NOMO-1 treated with DMSO at 0.1 percent for 48 hours (cell line): Measurements from ENCODE around the gene ZNF672.
"Not testable (repeated sequence)": the region's sequence is repeated elsewhere in the genome, so short reads cannot be mapped to it uniquely, and the experiment has no call there.

Source experiments
- DNase-seq: peaks from one replicate; lab custom pipeline; 2025; ENCODE audit not compliant: unreplicated experiment; lab: John Stamatoyannopoulos, UW

Gene ZNF672

GRCh38 chr1:248884632-248885295 is 46.7 kb downstream of the ZNF672 start:
- no peak for DNase-seq

DNA sequence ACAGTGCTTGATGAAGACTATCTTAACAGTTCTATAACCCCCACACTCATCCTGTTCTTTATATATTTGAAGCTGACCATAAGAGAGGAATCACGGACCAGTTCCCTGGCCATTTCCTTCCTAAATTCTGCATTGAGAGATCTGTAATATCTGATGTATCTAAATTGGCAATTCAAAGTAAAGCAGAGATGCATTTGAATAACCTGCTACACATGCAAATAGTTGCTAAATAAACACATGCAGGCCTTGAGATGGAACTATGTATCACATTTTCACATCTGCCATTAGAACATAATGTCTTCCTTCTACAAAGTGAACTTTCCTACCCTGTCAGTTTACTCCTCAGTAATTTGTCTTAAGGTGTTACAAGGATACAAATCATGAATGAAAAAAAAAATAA is 47.6 kb downstream of the ZNF672 start:
- DNase-seq, result no peak

DNA sequence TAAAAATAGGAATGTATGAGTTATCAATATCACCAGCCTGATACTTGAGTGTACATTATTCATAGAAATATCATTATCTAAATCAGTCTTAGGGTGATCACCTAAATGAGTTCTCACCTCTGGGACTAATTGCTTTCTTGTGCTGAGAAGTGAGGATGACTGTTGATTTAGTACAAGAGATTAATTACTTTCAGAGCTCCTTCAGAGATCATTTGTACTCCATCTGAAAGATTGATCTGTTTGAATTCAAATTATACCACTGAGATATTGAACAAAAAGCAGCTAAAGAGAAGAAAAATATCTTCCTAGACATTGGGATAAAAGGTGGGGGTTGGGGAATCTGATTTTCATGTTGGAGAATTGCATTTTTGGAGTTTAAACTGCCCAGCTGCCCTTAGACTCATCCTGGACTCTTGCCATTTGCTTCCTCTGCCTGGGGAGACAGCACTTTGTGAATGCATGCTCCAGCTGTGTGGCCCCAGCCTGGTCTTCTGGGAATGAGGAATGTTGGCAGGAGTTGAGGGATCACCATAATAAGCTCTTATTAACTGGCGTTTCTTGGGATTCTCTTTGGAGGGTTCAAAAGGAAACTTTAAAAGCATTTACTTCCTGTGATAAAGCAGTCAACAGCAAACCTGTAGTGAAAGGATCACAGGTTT is 48.3 kb downstream of the ZNF672 start:
- no peak for DNase-seq

DNA sequence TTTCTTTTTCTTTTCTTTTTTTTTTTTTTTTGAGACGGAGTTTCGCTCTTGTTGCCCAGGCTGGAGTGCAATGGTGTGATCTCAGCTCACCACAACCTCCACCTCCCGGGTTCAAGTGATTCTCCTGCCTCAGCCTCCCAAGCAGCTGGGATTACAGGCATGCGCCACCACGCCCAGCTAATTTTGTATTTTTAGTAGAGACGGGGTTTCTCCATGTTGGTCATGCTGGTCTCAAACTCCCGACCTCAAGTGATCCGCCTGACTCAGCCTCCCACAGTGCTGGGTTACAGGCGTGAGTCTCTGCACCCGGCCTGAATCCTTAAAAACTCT is 51.9 kb downstream of the ZNF672 start:
- DNase-seq, result not testable (repeated sequence)

DNA sequence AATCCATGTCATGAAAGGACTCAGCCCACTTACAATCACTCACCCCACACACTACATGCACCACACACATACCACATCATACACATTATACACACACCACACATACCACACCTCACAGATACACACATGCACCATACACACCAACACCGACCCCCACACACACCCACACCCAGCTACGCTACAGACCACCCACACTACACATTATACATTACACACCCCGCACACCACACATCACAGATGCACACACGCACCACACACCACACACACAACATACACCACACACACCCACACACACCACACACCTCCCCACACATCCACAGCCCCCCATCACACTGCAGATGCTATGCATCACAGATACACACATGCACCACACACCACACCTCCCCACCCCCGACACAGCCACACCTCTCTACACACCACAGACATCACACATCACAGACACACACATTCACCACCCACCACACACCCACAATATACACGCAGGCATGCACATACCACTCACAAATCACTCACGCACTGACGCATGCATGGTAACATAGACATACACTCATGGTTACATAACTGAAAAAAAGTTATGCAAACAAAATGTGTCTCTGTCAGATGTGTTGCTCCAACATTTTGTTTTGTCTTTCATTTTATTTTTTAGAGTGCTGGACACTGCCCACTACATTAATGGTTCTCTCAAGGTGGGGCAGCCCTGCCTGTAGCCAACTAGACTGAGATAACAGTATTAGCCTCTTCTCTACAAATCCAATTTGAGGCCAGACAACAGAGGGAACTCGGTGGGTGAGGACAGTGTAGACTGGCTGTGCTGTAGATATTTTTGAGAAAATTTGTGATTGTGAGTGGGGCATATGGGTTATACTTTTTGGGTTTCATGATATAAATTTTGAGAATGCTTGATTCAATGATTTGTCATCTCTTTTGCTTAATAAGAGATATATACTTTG is 52.8 kb downstream of the ZNF672 start:
- no peak for DNase-seq

GRCh38 chr1:248891758-248892157 is 53.7 kb downstream of the ZNF672 start:
- no peak for DNase-seq

DNA sequence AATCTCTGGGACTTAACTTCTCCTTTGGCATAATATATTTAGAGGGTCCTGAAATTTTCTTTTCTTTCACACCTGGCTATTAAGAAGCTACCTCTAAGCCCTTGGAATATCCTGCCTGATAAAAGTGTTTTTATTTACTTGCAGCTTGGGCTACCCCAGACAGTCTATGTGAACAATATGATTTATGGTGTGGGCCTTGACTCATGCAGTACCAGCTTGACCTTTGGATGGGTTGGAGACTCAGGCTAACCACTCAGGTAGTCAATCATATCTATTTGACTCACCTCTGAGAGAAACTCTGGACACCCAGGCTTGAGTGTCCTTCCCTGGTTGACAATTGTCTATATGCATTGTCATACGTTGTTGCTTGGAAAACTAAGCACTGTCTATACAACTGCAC is 54.6 kb downstream of the ZNF672 start:
- no peak for DNase-seq

DNA sequence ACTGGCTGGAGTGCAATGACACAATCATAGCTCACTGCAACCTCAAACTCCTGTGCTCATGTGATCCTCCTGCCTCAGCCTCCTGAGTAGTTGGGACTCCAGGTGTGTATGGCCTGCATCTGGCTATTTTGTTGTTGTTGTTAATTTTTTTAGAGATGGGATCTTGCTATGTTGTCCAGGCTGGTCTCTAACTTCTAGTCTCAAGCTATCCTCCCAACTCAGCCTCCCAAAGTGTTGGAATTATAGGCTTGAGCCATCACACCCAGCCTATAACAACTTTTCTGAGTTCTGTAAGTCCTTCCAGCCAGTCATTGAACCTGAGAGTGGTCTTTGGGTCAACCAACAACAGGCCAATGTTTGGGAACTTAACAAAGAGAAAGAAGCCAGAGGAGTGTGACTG is 56.8 kb downstream of the ZNF672 start:
- no peak for DNase-seq

DNA sequence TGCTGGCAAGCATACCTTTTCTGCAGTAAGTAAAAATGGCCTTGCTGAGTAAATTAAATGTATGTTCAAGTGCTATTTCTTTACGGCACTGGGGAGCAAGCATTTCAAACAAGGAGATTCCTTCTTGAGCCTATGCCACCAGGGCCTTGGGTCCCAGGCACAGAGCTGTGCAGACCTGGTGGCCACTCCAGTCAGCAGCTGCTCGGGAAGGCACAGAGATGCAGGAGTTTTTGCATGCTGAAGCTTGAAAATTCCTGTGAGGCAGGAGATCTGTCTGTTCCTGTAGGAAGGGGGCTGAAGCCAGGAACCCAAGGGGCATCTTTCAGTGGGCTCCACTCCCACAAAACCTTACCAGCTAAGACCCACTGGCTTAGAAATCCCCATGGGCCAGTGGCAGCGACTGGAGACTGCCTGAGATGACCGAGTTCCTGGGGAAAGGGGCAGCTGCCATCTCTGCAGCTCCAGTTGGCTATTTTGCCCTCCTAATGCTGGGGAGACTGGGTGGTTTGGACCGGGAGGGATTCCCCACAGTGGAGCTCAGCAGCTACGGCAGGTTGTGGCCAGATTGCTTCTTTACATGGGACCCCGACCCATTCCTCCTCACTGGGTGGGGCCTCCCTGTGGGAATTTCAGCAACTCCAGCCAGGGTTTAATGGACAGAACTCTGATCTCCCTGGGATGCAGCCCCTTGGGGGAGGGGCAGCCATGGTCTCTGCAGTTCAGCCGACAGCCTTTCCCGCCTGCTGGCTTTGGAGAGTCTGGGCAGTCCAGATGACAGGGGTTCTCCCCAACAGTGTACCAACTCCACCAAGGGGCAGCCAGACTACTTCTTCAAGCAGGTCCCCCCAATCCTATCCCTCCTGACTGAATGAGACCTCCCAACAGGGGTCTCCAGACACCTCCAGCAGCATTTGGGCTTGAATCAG is 59.7 kb downstream of the ZNF672 start:
- DNase-seq, result no peak
